Neural progenitor cell (in vitro differentiated cells): ENCODE results near the gene NOTCH3. TPM values are rescaled to one million over a fixed set of nuclear protein-coding genes. Genes with fewer than 3 reads are reported as not detected.

Source experiments
- DNase-seq: peaks from one replicate; pipeline ENCODE4 v3.0.0-alpha.2; 2016; ENCODE audit warnings: low spot score
- H2AFZ ChIP-seq: fragments of 200-600 bp; sonication (generic); replicated peaks from 2 replicates; pipeline ENCODE4 v1.6.1; 2016; ENCODE audit warnings: antibody characterized with exemption
- H3F3A ChIP-seq: fragments of 200-600 bp; sonication (generic); 2 replicates; pipeline ENCODE4 v1.6.1; 2016; ENCODE audit warnings: antibody characterized with exemption, low read depth
- H3K27ac ChIP-seq: fragments of 200-600 bp; sonication (generic); 2 replicates; pipeline ENCODE4 v1.5.1; 2016; ENCODE audit warnings: mild to moderate bottlenecking
- H3K27me3 ChIP-seq: fragments of 200-600 bp; sonication (generic); 2 replicates; pipeline ENCODE4 v1.6.1; 2016; ENCODE audit warnings: mild to moderate bottlenecking, moderate library complexity
- H3K36me3 ChIP-seq: fragments of 200-600 bp; sonication (generic); 2 replicates; pipeline ENCODE4 v1.5.1; 2016
- H3K4me1 ChIP-seq: fragments of 200-600 bp; sonication (generic); 2 replicates; pipeline ENCODE4 v1.6.1; 2016; ENCODE audit warnings: mixed run types
- H3K4me2 ChIP-seq: fragments of 200-600 bp; sonication (generic); 2 replicates; pipeline ENCODE4 v1.6.1; 2016
- H3K4me3 ChIP-seq: fragments of 200-600 bp; sonication (generic); 2 replicates; pipeline ENCODE4 v1.5.1; 2016
- H3K79me2 ChIP-seq: fragments of 200-600 bp; sonication (generic); 2 replicates; pipeline ENCODE4 v1.6.1; 2016; ENCODE audit warnings: low read depth
- H3K9ac ChIP-seq: fragments of 200-600 bp; sonication (generic); 2 replicates; pipeline ENCODE4 v1.6.1; 2016
- H3K9me3 ChIP-seq: fragments of 200-600 bp; sonication (generic); 2 replicates; pipeline ENCODE4 v1.5.1; 2016; ENCODE audit warnings: low read depth
- H4K20me1 ChIP-seq: fragments of 200-600 bp; sonication (generic); 2 replicates; pipeline ENCODE4 v1.6.1; 2016; ENCODE audit warnings: low read depth
- H3K27ac Mint-ChIP-seq: 3 replicates; pipeline ENCODE4 v1.8.0; 2021; ENCODE audit warnings: mixed read lengths
- H3K27me3 Mint-ChIP-seq: 2 replicates; pipeline ENCODE4 v1.8.0; 2022; ENCODE audit warnings: low read depth, mild to moderate bottlenecking, inconsistent platforms, moderate library complexity, mixed read lengths; ENCODE audit not compliant: insufficient read depth
- H3K36me3 Mint-ChIP-seq: 3 replicates; pipeline ENCODE4 v1.8.0; 2021; ENCODE audit warnings: mixed read lengths
- H3K4me1 Mint-ChIP-seq: 3 replicates; pipeline ENCODE4 v1.8.0; 2021; ENCODE audit warnings: mixed read lengths
- H3K4me3 Mint-ChIP-seq: 3 replicates; pipeline ENCODE4 v1.8.0; 2021; ENCODE audit warnings: mild to moderate bottlenecking, moderate library complexity, mixed read lengths
- H3K9me3 Mint-ChIP-seq: 3 replicates; pipeline ENCODE4 v1.8.0; 2020; ENCODE audit warnings: mixed read lengths
- CTCF ChIP-seq: fragments of 200-600 bp; sonication (generic); IDR thresholded peaks from 2 replicates; pipeline ENCODE4 v1.5.1; 2017; ENCODE audit warnings: antibody characterized with exemption, mild to moderate bottlenecking
- EZH2 ChIP-seq: fragments of 200-600 bp; sonication (generic); IDR thresholded peaks from 2 replicates; pipeline ENCODE4 v1.6.1; 2017; ENCODE audit warnings: antibody characterized with exemption, mild to moderate bottlenecking, moderate library complexity
- EZH2phosphoT487 ChIP-seq: fragments of 200-600 bp; sonication (generic); IDR thresholded peaks from 2 replicates; pipeline ENCODE4 v1.6.1; 2017; ENCODE audit warnings: antibody characterized with exemption
- total RNA-seq: library from RNA; depleted of rRNA; stranded (reverse); fragments of >200 nt; gene quantifications from 2 replicates; pipeline ENCODE4 v1.2.3, GENCODE V29; 2015; ENCODE audit warnings: low replicate concordance

Gene NOTCH3
- total RNA-seq, 1 donor from 2014 or later = 17.1 TPM

- H3K27ac Mint-ChIP-seq = no peak overlapping the region
- H3K27ac ChIP-seq = no peak overlapping the region
- peaks cover 2% of the 10 kb centered on the region for H3K9me3 Mint-ChIP-seq
- no peaks in the 10 kb centered on the region for H3K4me1 ChIP-seq
- H3K4me1 Mint-ChIP-seq = peaks cover 5% of the 10 kb centered on the region
- no peaks in the 10 kb centered on the region for H3F3A ChIP-seq
- H3K27me3 ChIP-seq = no peaks in the 10 kb centered on the region
- no peak overlapping the region for H3K9ac ChIP-seq
- no peaks in the 10 kb centered on the region for H3K79me2 ChIP-seq
- DNase-seq = no peak
- no peaks in the 10 kb centered on the region for H3K36me3 ChIP-seq
- H3K4me3 Mint-ChIP-seq = no peak overlapping the region
- TF ChIP-seq CTCF (no peak), EZH2phosphoT487 (no peak), EZH2 (no peak)
- H3K36me3 Mint-ChIP-seq = no peaks in the 10 kb centered on the region
- no peak overlapping the region for H3K4me2 ChIP-seq
- H2AFZ ChIP-seq = peak overlapping the region; percentile 19
- H3K4me3 ChIP-seq = no peak overlapping the region
- H3K9me3 ChIP-seq = no peaks in the 10 kb centered on the region
- no peaks in the 10 kb centered on the region for H4K20me1 ChIP-seq
- H3K27me3 Mint-ChIP-seq = peaks cover 7% of the 10 kb centered on the region
These were observed 70.8 kb downstream of the NOTCH3 start for GRCh38 chr19:15129856-15130585.

- peak overlapping the region; percentile 55 for H3K27ac Mint-ChIP-seq
- H3K27ac ChIP-seq = no peak overlapping the region
- peaks cover 4% of the 10 kb centered on the region for H4K20me1 ChIP-seq
- H2AFZ ChIP-seq = no peak overlapping the region
- no peak overlapping the region for H3K4me3 Mint-ChIP-seq
- H3K27me3 ChIP-seq = no peaks in the 10 kb centered on the region
- peaks cover 2% of the 10 kb centered on the region for H3K9me3 Mint-ChIP-seq
- no peaks in the 10 kb centered on the region for H3F3A ChIP-seq
- H3K4me1 ChIP-seq = no peaks in the 10 kb centered on the region
- H3K4me3 ChIP-seq = no peak overlapping the region
- no peak overlapping the region for H3K4me2 ChIP-seq
- no peaks in the 10 kb centered on the region for H3K9me3 ChIP-seq
- H3K9ac ChIP-seq = no peak overlapping the region
- H3K27me3 Mint-ChIP-seq = peaks cover 9% of the 10 kb centered on the region
- H3K4me1 Mint-ChIP-seq = peaks cover 10% of the 10 kb centered on the region
- no peaks in the 10 kb centered on the region for H3K36me3 ChIP-seq
- peaks cover 16% of the 10 kb centered on the region for H3K79me2 ChIP-seq
- peaks cover under 1% of the 10 kb centered on the region for H3K36me3 Mint-ChIP-seq
- no peak for DNase-seq
- TF ChIP-seq EZH2 (no peak), EZH2phosphoT487 (no peak), CTCF (no peak)
These were observed 72.5 kb downstream of the NOTCH3 start for GRCh38 chr19:15128162-15128770.

GRCh38 chr19:15126131-15126910 lies 74.5 kb downstream of the NOTCH3 start:
- peaks cover 4% of the 10 kb centered on the region for H4K20me1 ChIP-seq
- H2AFZ ChIP-seq = no peak overlapping the region
- H3K79me2 ChIP-seq = peaks cover 18% of the 10 kb centered on the region
- Mint-ChIP-seq H3K4me3 (peak overlapping the region; percentile 50), H3K9me3 (no peaks in the 10 kb centered on the region), H3K4me1 (peaks cover 10% of the 10 kb centered on the region), H3K27ac (no peak overlapping the region), H3K27me3 (peaks cover 7% of the 10 kb centered on the region), H3K36me3 (peaks cover 5% of the 10 kb centered on the region)
- H3K36me3 ChIP-seq = no peaks in the 10 kb centered on the region
- DNase-seq = no peak
- H3K9me3 ChIP-seq = no peaks in the 10 kb centered on the region
- peak overlapping the region; percentile 58 for H3K4me3 ChIP-seq
- peak overlapping the region; percentile 88 for H3K4me2 ChIP-seq
- no peaks in the 10 kb centered on the region for H3K4me1 ChIP-seq
- H3F3A ChIP-seq = no peaks in the 10 kb centered on the region
- no peak overlapping the region for H3K27ac ChIP-seq
- no peaks in the 10 kb centered on the region for H3K27me3 ChIP-seq
- TF ChIP-seq EZH2phosphoT487 (no peak), CTCF (no peak)
- no peak overlapping the region for H3K9ac ChIP-seq
